Ovary (tissue), 3 donors: ENCODE data around the gene EML2.

Experiments used
- POLR2A ChIP-seq: fragments of 450-650 bp; IDR thresholded peaks from one replicate; pipeline ENCODE4 v1.6.1; 2017; ENCODE audit warnings: antibody characterized with exemption, mild to moderate bottlenecking, moderate library complexity
- TF ChIP-seq, protein P1 (sequence below), 3 donors: fragments of 450-650 bp in 2 of 3; fragments of 200-600 bp in 1 of 3; IDR thresholded peaks; one replicate each; pipeline versions ENCODE4 v1.5.1 to v1.8.0; 2016 to 2022; ENCODE audit warnings: antibody characterized with exemption in 3 of 3, mild to moderate bottlenecking in 1 of 3
- donor health status: DM: no; HTN: no; CAD: no.

DNA sequence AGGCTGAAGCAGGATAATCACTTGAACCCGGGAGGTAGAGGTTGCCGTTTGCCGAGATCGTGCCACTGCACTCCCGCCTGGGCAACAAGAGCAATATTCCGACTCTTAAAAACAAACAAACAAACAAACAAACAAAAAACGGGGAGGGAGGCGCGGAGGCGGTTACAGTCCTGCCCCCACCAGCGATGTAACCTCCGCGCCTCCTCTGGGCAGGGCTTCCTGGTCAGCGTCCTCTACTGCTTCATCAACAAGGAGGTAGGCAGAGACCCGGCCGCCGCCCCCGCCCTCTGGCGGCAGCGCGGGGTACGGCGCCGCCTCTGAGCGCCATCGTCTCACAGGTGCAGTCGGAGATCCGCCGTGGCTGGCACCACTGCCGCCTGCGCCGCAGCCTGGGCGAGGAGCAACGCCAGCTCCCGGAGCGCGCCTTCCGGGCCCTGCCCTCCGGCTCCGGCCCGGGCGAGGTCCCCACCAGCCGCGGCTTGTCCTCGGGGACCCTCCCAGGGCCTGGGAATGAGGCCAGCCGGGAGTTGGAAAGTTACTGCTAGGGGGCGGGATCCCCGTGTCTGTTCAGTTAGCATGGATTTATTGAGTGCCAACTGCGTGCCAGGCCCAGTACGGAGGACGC lies 42.3 kb upstream of the EML2 start:
- TF ChIP-seq, protein P1, sequence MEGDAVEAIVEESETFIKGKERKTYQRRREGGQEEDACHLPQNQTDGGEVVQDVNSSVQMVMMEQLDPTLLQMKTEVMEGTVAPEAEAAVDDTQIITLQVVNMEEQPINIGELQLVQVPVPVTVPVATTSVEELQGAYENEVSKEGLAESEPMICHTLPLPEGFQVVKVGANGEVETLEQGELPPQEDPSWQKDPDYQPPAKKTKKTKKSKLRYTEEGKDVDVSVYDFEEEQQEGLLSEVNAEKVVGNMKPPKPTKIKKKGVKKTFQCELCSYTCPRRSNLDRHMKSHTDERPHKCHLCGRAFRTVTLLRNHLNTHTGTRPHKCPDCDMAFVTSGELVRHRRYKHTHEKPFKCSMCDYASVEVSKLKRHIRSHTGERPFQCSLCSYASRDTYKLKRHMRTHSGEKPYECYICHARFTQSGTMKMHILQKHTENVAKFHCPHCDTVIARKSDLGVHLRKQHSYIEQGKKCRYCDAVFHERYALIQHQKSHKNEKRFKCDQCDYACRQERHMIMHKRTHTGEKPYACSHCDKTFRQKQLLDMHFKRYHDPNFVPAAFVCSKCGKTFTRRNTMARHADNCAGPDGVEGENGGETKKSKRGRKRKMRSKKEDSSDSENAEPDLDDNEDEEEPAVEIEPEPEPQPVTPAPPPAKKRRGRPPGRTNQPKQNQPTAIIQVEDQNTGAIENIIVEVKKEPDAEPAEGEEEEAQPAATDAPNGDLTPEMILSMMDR (IDR thresholded peaks at IDR 0.05) = peak; percentile 92 to 95 (median 93)
- no peak for TF ChIP-seq POLR2A
